Suprapubic skin (tissue), 4 donors: ENCODE measurements around the gene L3MBTL4. TPM values are rescaled to one million over a fixed set of nuclear protein-coding genes. Genes with fewer than 3 reads are reported as not detected.

Experiments
- DNase-seq, 2 donors: peaks; one replicate each; pipeline ENCODE4 v3.0.0-alpha.2; 2019; ENCODE audit warnings: low spot score in 2 of 2
- H3K27ac ChIP-seq: fragments of 200-600 bp; sonication (generic); one replicate; pipeline ENCODE4 v1.5.1; 2019
- H3K27me3 ChIP-seq: fragments of 200-600 bp; sonication (generic); one replicate; pipeline ENCODE4 v1.5.1; 2019
- H3K36me3 ChIP-seq: fragments of 200-600 bp; sonication (generic); one replicate; pipeline ENCODE4 v1.5.1; 2019
- H3K4me1 ChIP-seq: fragments of 200-600 bp; sonication (generic); one replicate; pipeline ENCODE4 v1.5.1; 2019
- H3K4me3 ChIP-seq: fragments of 200-600 bp; sonication (generic); one replicate; pipeline ENCODE4 v1.5.1; 2019; ENCODE audit warnings: mild to moderate bottlenecking
- H3K9me3 ChIP-seq: fragments of 200-600 bp; sonication (generic); one replicate; pipeline ENCODE4 v1.5.1; 2019
- EP300 ChIP-seq: sonication (generic); formaldehyde crosslinking; IDR thresholded peaks from one replicate; pipeline ENCODE4 v1.6.1; 2017; ENCODE audit warnings: antibody characterized with exemption
- POLR2A ChIP-seq, 2 donors: fragments of 450-650 bp; IDR thresholded peaks; one replicate each; pipeline ENCODE4 v1.6.1; 2017; ENCODE audit warnings: antibody characterized with exemption in 2 of 2, mild to moderate bottlenecking in 2 of 2, moderate library complexity in 2 of 2
- POLR2AphosphoS5 ChIP-seq, 3 donors: sonication (generic); formaldehyde crosslinking; IDR thresholded peaks; one replicate each; pipeline ENCODE4 v1.6.1; 2017; ENCODE audit warnings: antibody characterized with exemption in 3 of 3
- WGBS: methylation state at CpG from one replicate; pipeline ENCODE4 v1.1.5; 2018; 5-methylcytosine and 5-hydroxymethylcytosine counted together
- total RNA-seq, 4 donors: library from RNA; depleted of rRNA; stranded (reverse); fragments of >200 nt; gene quantifications; one replicate each; pipeline ENCODE4 v1.1.0, GENCODE V29; 2016
- TF ChIP-seq, protein P1 (sequence below), 2 donors: fragments of 200-600 bp in 1 of 2; fragments of 450-650 bp in 1 of 2; sonication (generic) in 1 of 2; IDR thresholded peaks; one replicate each; pipeline ENCODE4 v1.5.1; 2016 to 2019; ENCODE audit warnings: antibody characterized with exemption in 2 of 2, mild to moderate bottlenecking in 1 of 2, moderate library complexity in 1 of 2

L3MBTL4 gene
- total RNA-seq, 4 donors from 2014 or later, result 11.9 to 29.9 (median 14.4) TPM

DNA sequence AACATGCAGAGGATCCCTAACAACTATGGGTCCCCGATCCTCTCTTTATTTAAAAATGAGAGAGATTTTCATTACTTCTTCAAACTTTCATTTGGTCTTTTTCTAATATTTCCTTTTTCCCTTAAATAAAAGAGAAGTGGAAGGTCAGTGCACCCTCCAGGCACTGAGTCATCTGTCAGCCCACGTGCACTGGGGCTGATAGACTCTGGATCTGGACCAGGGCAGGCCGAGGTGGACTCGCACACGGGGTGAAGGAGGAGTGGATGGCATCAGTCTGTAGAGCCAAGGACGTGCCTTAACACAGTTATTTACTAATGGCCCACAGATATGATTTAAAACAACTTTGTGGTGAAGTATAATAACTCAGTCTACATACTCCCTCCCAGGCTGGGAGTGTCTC is 305.0 kb downstream of the L3MBTL4 start:
- Histone ChIP-seq H3K27ac (no peak overlapping the region), H3K9me3 (no peaks in the 10 kb centered on the region), H3K4me1 (peaks cover 3% of the 10 kb centered on the region), H3K36me3 (no peaks in the 10 kb centered on the region), H3K4me3 (no peak overlapping the region), H3K27me3 (no peaks in the 10 kb centered on the region)
- WGBS, result 42% methylated on average over 6 of the region's 6 CpGs
- no peak for DNase-seq
- TF ChIP-seq POLR2AphosphoS5 (IDR thresholded peaks at IDR 0.05), result no peak
- TF ChIP-seq, protein P1, sequence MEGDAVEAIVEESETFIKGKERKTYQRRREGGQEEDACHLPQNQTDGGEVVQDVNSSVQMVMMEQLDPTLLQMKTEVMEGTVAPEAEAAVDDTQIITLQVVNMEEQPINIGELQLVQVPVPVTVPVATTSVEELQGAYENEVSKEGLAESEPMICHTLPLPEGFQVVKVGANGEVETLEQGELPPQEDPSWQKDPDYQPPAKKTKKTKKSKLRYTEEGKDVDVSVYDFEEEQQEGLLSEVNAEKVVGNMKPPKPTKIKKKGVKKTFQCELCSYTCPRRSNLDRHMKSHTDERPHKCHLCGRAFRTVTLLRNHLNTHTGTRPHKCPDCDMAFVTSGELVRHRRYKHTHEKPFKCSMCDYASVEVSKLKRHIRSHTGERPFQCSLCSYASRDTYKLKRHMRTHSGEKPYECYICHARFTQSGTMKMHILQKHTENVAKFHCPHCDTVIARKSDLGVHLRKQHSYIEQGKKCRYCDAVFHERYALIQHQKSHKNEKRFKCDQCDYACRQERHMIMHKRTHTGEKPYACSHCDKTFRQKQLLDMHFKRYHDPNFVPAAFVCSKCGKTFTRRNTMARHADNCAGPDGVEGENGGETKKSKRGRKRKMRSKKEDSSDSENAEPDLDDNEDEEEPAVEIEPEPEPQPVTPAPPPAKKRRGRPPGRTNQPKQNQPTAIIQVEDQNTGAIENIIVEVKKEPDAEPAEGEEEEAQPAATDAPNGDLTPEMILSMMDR (IDR thresholded peaks at IDR 0.05), result no peak
- TF ChIP-seq POLR2A (IDR thresholded peaks at IDR 0.05), result no peak
- no peak for TF ChIP-seq EP300

DNA sequence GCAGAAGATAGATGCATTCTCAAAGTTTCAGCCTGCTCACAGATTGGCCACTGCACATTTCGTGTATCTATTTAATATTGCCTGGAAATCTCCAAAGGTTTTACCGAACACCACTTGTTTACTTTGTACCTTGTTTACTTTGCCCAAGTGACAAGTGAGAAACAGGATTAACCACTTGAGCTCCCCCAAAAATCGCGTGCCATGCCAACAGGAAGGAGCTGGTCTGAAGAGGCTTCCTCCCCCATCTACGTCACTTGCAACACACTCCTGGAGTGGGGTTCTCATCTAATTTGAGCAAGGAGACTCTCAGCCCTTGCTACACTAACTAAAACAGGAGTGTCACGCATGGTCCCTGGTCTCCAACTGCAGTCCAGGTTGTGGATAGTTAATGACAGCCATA is 306.9 kb downstream of the L3MBTL4 start:
- Histone ChIP-seq H3K4me1 (peaks cover 3% of the 10 kb centered on the region), H3K27me3 (no peaks in the 10 kb centered on the region), H3K4me3 (no peak overlapping the region), H3K36me3 (no peaks in the 10 kb centered on the region), H3K27ac (no peak overlapping the region), H3K9me3 (no peaks in the 10 kb centered on the region)
- TF ChIP-seq, protein P1 (IDR thresholded peaks at IDR 0.05), result no peak
- no peak for TF ChIP-seq POLR2AphosphoS5 (IDR thresholded peaks at IDR 0.05)
- TF ChIP-seq EP300, result no peak
- no peak for TF ChIP-seq POLR2A (IDR thresholded peaks at IDR 0.05)
- 72% methylated on average over 6 of the region's 6 CpGs for WGBS
- DNase-seq, result no peak

DNA sequence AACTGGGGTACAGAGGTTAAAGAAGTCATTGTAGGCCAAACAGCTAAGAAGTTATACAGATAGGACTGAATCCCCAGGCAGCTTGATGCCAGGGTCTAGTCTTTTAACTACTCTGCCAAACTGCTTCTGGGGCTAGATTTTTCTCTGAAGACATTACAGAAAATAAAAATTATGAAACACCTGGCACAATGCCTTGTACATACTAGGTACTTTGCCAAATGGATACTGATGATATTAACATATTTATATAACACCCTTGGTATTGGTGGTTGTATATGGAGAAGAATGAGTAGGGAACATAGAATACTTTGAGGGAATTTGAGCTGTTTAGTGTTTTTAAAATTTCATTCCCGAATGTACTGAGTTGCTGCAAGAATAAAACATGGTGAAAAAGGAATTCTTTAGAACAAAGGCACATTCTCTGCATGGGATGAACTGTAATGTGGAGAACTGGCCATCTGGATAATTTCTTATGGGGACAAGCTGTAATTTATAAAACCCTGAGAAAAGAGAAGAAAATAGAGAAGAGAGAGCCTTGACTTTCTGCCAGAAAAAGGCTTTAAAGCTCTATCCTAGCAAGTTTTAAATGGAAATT is 308.5 kb downstream of the L3MBTL4 start:
- no peak for DNase-seq
- Histone ChIP-seq H3K27ac (no peak overlapping the region), H3K4me3 (no peak overlapping the region), H3K36me3 (no peaks in the 10 kb centered on the region), H3K4me1 (peaks cover 3% of the 10 kb centered on the region), H3K27me3 (no peaks in the 10 kb centered on the region), H3K9me3 (no peaks in the 10 kb centered on the region)
- TF ChIP-seq POLR2AphosphoS5 (IDR thresholded peaks at IDR 0.05) (no peak), POLR2A (IDR thresholded peaks at IDR 0.05) (no peak), EP300 (no peak)
- TF ChIP-seq, protein P1 (IDR thresholded peaks at IDR 0.05), result no peak
- WGBS, result 39% methylated on average over 1 of the region's 1 CpG

DNA sequence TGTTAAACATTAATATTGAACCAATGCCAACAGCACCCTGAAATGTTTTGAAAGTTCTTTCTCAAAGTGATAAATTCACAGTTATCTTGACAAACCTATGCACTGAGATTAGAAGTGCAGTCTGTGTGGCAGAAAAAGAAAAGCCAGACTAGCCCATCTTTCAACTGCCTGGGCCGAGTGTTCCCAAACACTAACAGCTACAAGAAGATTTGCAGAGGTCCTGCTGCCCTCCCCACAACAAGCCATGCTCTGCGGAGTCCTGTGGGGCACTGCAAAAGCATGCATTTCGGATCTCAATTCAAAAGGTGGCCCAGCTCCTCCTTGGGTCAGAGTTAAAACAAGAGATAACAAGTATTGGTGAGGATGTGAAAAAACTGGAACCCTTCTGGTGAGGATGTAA is 311.0 kb downstream of the L3MBTL4 start:
- no peak overlapping the region for H3K4me3 ChIP-seq
- no peak for DNase-seq
- no peaks in the 10 kb centered on the region for H3K27me3 ChIP-seq
- 70% methylated on average over 3 of the region's 3 CpGs for WGBS
- no peaks in the 10 kb centered on the region for H3K9me3 ChIP-seq
- H3K4me1 ChIP-seq, result peaks cover 3% of the 10 kb centered on the region
- H3K36me3 ChIP-seq, result no peaks in the 10 kb centered on the region
- TF ChIP-seq EP300 (no peak), POLR2AphosphoS5 (IDR thresholded peaks at IDR 0.05) (no peak), POLR2A (IDR thresholded peaks at IDR 0.05) (no peak)
- TF ChIP-seq, protein P1 (IDR thresholded peaks at IDR 0.05), result no peak
- no peak overlapping the region for H3K27ac ChIP-seq

DNA sequence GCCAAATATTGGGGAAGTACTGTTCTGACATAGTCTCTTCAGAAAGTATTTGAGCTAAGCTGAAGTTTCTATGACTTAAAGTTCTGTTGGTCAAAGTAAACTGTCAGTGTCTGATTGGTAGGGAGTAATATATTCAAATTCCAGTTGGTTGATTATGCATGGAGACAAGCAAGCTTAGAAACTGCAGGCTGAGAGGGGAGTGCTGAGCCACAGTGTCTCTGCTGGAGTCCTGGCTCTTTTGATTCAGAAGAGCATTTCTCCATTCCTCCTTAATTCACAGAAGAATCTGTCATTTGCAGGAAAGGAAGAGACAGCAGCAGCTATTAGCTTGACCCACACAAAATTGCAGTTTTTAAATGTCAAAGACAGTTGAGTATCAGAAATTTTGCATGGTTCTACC is 318.0 kb downstream of the L3MBTL4 start:
- peaks cover 3% of the 10 kb centered on the region for H3K36me3 ChIP-seq
- no peak overlapping the region for H3K4me3 ChIP-seq
- no peaks in the 10 kb centered on the region for H3K9me3 ChIP-seq
- H3K4me1 ChIP-seq, result no peaks in the 10 kb centered on the region
- no peaks in the 10 kb centered on the region for H3K27me3 ChIP-seq
- DNase-seq, result no peak
- TF ChIP-seq EP300, result no peak
- TF ChIP-seq, protein P1 (IDR thresholded peaks at IDR 0.05), result no peak
- no peak for TF ChIP-seq POLR2AphosphoS5 (IDR thresholded peaks at IDR 0.05)
- no peak for TF ChIP-seq POLR2A (IDR thresholded peaks at IDR 0.05)
- H3K27ac ChIP-seq, result no peak overlapping the region
